Medulla oblongata (tissue), 1 donor: ENCODE measurements around the gene BBC3.
"Not testable (repeated sequence)": the region's sequence is repeated elsewhere in the genome, so short reads cannot be mapped to it uniquely, and the experiment has no call there.

ENCODE experiments used
- DNase-seq: peaks from one replicate; pipeline ENCODE4 v3.0.0-alpha.2; 2015; ENCODE audit errors: extremely low spot score

Gene BBC3, protein sequence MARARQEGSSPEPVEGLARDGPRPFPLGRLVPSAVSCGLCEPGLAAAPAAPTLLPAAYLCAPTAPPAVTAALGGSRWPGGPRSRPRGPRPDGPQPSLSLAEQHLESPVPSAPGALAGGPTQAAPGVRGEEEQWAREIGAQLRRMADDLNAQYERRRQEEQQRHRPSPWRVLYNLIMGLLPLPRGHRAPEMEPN

DNA sequence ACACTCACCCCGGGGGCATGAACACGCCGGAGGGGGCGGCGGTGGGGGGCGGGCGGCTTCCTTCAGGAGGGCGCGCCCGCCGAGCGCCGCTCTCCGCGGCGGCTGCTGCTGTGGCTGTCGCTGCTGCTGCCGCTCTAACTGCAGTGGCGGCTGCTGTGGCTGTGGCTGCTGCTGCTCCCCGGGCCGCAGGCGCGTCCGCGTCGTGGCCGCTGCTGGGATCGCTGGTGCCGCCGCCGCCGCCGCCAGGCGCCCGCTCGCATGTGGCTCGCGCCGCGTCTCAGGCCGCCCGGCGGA, at the start of gene BBC3:
Gene BBC3 (minus strand): TSS at position 279 of the 294 bp plus-strand sequence. CDS start 2,768 bp downstream, outside the sequence.
- no peak for DNase-seq

DNA sequence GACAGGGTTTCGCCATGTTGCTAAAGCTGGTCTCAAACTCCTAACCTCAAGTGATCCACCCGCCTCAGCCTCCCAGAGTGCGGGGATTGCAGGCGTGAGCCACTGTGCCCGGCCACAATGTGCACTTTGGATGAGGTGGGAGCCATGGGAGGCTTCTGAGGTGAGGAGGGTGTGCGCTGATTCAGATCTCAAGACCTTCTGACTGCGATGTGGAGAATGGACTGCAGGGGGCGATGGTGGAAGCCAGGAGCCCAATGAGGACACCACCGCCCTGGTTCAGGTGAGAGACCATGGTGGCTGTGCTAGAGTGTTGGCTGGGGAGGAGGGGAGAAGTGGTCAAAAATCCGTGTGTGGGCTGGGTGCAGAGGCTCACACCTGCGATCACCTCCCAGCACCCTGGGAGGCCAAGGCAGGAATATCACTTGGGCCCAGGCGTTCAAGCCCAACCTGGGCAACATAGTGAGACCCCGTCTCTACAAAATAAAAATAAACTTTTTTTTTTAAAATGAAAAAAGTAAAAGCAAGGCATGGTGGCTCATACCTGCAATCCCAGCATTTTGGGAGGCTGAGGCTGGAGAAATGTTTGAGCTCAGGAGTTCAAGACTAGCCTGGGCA, 49.3 kb upstream of the BBC3 start:
- DNase-seq: no peak

DNA sequence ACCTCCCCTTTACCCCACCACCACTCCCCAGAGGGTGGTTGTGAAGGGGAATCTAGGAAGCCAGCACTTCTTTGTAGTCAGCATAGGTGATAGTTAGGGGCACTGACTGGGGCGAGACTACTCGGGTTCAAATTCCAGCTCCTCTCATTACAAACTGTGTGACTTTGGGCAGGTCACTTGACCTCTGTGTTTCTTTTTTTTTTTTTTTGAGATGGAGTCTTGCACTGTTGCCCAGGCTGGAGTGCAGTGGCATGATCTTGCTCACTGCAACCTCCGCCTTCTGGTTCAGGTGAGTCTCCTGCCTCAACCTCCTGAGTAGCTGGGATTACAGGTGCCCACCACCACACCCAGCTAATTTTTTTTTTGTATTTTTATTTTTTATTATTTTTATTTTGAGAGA, 45.5 kb upstream of the BBC3 start:
- DNase-seq: not testable (repeated sequence)

DNA sequence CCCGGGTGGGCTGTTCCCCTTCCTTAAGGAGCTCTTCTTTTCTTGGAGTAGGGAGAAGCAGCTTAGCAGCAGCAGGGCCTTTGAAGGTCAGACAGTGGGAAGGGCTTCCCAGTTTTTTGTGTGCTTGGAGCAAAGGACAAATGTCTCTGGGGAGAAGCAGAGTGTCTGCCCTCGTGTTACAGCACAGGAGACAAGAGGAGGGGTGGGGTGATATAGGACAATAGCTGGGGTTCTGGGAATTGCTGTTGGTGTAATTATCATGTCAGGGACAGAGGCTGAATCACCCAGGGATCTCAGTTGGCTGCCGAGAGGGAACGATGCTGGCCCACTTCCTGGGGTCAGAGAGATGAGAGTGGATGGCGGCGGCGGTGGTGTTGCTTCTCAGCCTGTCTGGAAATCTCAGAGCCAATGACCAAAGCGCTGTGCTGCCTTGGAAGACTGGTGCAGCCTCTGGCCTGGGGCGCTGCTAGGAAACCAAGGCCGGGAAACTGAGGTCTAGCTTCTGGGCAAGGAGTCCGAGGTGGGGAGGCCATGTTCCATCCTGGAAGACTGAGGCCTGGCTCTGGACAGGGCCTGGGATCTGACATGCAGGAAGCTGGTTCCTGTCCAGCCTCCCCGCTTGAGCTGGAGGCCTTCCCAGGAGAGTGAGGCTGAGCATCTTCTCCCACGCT, 44.9 kb upstream of the BBC3 start:
- no peak for DNase-seq

DNA sequence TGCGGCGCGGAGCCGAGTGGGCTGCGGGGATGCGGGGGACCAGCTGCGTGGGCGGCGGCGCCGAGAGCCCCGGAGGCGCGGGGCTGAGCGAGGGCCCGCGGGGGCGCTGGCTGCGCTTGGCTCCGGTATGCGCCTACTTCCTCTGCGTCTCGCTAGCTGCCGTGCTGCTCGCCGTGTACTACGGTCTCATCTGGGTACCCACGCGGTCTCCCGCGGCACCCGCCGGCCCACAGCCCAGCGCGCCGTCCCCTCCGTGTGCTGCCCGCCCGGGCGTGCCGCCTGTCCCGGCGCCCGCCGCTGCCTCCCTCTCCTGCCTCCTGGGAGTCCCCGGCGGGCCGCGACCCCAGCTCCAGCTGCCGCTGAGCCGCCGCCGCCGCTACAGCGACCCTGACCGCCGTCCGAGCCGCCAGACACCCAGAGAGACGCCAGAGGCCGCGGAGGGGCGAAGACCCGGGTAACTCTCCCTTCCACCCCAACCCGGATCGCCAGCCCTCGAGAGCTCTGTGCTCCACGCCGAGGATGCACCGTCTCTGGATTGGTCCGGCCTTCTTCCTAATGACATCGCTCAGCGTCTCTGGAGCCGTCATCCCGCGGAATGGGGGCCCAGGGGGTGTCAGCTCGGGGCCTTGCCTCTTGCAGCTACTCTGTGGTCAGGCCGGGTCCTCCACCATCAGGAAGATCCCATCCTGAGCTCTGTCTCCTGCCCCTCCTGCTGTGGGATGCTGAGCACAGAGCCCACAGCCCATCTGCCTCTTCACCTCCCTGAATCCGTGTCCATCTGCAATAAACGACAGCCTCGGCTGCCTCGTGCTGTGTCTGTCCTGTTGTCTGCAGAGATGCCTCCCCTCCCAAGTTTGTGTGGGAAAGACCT, 44.1 kb upstream of the BBC3 start:
- DNase-seq: no peak

DNA sequence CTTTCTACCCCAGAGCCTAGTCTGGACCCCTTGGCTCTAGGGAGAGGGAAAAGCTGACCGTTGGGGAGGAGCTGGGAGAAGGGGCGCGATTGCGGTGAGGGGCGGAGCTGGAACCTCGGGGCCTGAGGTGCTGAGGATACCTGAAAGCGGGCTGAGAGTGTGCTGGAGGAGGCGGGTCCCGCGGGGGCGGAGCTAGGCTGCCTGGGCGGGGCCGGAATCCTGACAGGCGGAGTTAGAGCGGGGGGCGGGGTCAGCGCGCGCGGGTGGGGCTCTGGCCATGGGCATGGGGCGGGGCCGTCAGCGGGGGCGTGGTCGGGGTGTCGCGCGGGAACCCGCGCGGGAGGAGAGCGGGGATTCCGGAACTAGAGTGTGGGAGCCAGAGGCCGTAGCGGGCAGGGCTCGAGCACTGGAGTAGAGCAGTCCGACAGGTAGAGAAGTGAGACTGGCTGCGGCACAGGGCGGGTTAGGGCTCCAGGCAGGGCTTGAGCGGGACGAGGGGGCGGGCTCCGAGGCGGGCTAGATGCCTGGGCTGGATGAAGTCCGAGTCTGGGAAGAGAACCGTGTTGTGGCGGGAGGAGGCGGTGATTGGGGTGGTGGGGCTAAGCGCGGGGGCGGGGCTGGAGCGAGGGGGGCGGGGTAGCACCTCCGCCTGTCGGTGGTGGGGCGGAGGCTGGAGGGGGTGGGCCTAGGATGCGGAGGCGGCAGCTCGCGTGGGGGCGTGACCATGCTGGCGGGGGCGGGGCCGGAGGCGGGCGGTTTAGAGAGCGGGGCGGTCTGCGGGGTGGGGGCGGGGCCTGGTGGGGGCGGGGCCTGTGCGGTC, 43.3 kb upstream of the BBC3 start, which contains the start of gene INAFM1:
Gene INAFM1 (plus strand): TSS at position 815 of the 820 bp plus-strand sequence. CDS start 35 bp downstream, outside the sequence.
- peak; percentile 93 for DNase-seq

DNA sequence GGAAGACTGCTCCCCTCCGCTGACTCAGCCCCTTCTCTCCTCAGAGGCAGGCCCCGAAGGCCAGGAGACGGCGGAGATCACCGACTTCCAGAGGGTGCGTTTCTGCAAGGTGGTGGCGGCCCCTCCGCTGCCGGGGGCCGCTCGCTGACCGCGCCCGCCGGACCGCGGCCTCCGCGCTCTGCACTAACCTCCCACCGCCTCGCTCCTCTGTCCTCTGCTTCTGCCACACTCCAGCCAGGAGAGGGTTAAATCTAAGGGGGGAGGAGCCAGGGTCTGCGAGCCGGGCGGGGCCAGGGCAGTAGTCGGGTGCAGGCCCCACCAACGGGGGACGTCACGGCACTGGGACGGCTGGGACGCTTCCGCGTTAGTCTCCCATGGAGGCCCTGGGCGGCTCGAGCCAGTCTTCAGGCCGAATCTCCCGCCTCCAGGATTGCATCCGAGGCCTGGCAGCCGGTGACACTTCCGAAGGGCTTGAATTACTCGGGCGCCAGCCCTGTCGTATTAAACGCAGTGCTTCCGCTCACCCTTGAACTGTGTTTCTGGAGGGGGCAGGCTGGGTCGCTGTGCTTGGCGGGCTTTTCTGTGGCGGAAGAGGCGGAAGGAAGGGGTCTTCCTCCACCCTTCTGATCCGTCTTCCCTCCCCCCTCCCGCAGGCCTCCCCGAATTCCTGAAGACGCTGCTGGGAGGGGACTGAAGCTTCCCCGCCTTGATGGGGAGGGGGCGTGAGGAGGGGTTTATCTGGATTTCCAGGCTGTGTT, 42.5 kb upstream of the BBC3 start:
- DNase-seq: peak; percentile 92

DNA sequence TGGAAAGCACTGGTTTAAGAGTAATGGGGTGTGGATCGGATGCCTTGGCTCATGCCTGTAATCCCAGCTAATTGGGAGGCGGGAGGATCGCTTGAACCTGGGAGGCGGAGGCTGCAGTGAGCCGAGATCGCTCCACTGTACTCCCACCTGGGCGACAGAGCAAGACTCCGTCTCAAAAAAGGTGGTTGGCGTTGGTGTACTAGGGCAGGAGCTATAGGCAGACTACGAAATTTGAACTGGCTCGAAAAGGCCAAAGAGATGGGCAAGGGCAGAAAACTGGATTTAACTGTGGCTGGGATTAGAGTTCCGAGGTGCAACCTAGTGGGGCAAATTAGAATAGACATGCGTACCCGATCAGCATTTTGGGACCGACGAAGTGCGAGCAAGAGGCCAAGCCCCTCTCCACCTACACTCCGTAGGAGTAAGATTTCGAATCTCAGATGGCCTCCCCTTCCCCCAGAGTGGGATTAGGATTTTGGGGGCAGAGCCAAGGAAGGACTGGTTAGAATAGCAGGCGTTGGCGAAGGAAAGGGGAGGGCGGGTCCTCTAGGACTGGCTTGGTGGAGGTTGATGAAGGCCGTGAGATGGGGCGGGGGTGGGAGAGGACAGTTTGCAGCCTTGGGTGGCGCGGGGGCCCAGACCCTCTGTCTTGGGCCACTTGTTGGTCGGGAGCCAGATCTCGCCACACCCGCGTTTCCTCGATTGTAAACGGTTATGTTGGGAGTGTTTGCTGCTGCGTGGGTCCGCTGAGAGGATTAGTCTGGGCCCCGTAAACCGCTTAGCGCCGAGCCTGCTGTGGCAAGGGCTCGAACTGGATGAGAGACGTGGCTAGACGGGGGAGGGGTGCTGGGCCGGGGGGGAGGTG, 41.7 kb upstream of the BBC3 start:
- no peak for DNase-seq

DNA sequence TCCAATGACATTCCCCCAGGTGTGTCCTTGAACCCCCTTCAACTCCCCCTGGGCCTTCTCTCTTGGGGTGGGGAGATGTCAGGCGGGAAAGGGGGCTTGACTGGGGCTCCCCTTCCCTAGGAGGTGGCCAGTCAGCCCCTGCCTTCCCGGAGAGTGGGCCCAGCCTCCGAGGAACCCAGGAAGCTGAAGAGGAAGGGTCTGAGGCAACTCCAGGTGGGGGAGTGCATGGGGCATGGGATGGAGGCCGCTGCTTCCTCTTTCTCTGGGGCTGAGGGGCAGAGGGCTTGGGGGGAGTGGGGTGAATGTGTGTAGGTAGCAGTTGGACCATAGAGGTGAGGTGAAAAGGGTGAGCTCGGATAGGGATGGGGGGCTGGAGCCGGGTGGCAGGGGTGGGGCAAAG, 41.0 kb upstream of the BBC3 start:
- DNase-seq: no peak

DNA sequence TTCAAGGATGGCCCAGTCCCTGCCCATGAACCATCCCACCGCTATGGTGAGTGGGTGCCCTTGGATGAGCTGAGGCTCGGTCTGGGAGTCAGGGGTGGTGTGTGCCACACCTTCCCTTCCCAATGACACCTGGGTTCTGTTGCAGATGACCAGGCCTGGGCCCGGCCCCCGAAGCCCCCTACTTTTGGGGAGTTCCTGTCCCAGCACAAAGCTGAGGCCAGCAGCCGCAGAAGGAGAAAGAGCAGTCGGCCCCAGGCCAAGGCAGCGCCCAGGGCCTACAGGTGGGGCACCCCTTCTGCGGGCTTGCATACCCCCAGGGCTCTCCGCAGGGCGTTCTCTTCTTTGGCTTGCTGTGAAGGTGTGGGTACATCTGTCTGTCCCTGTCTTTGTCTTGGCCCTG, 39.4 kb upstream of the BBC3 start:
- DNase-seq: no peak

DNA sequence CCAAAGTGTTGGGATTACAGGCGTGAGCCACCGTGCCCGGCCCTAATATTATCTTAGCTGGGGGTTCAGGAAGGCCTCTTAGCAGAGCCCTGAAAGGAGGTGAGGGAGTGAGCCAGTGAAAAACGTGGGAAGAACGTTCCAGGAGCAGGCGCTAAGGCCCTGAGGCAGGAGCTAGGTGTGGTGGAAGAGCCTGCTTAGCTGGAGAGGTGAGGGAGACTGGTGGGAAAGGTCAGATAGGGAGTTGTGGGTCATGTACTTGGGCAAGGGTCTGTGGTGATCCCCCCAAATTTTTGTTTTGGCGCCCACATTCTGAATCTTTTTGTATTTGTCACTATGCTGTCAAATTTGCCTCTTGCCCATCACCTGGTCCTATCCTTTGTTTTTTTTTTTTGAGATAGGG, 38.6 kb upstream of the BBC3 start:
- no peak for DNase-seq

DNA sequence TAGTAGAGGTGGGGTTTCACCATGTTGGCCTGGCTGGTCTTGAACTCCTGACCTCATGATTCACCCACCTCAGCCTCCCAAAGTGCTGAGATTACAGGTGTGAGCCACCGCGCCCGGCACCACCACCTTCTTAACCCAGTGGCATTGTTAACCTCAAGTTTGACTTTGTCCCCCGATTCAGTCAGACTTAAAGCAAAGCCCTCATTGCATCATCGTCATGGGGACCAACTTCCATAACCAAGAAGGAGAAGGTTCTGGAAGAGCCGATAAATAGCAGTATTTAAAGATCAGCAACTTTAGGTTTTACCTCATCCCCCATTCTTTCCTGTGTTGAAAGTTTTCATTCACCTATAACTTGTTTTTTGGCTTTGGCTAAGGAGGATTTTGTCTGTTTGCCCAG, 37.0 kb upstream of the BBC3 start:
- no peak for DNase-seq

DNA sequence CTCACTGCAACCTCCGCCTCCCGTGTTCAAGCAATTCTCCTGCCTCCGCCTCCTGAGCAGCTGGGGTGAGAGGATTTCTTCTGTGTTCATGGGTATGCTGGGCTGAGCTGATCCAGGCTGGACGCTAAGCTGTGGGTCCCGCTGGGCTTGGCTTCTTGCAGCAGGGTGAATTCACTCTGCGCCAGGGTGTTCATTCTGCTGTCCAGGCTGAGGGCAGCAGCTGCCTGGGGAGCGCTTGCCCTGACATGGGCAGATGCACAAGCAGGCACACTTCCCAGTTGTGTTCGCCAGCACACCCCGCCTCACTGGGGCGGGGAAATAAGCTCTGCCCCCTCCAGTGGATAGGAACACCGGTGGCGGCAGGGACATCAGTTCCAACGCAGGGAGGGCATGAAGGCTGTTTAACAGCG, 36.4 kb upstream of the BBC3 start:
- peak; percentile 85 for DNase-seq

DNA sequence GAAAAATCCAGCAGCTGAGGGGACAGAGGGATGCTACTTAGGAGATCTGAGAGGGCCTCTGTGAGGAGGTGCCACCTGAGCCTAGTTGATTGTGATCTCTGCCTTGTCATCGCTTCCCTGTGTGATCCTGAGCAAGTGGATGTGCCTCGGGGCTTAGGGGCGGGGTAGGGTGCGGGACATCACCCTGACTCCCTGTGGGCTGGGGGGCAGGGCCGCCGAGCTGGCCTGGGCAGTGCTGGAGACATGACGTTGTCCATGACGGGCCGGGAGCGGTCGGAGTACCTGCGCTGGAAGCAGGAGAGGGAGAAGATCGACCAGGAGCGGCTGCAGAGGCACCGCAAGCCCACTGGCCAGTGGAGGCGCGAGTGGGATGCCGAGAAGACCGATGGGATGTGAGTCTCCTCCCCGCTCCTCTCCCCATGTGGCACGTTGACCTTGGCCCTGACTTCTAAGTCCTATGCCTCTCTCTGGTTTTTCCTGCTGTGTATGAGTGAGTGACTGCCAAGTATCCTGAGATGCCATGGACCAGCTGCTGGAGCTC, 35.5 kb upstream of the BBC3 start:
- DNase-seq: no peak

DNA sequence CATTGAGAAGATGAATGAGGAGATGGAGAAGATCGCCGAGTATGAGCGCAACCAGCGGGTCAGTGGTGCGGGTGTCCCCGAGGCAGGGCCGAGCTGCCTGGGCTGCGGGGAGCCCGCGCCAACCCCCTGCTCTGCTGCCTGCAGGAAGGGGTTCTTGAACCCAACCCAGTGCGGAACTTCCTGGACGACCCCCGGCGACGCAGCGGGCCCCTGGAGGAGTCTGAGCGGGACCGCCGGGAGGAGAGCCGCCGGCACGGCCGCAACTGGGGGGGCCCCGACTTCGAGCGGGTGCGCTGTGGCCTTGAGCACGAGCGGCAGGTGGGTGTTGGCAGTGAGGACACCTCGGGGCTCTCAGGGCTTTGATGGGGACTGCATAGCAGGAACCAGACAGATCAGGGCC, 33.6 kb upstream of the BBC3 start:
- no peak for DNase-seq

DNA sequence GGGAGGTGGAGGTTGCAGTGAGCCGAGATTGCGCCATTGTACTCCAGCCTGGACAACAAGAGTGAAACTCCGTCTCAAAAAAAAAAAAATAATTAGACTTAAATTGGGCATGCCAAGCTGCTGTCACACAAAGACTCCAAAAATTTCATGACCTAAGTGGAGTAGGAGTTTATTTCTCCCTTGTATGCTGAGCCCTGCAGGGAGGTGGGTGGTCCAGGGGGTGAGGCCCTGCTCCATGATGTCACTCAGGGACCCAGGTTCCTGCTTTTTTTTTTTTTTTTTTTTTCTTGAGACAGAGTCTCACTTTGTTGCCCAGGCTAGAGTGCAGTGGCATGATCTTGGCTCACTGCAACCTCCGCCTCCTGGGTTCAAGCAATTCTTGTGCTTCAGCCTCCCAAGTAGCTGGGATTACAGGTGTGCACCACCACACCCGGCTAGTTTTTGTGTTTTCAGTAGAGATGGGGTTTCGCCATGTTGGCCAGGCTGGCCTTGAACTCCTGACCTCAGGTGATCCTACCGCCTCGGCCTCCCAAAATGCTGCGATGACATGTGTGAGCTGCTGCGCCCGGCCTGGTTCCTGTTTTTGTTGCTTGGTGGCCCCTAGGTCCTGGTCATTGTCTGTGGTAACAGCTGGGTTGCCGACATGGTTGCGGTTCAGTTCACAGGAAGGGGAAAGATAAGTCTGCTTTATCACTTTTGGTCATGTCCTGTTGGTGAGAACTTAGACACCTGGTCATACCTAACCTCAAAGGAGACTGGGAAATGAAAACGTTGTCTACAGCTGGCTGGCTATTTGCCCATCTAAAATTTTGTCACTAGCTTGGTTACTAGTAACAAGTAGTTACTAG, 31.2 kb upstream of the BBC3 start:
- not testable (repeated sequence) for DNase-seq

DNA sequence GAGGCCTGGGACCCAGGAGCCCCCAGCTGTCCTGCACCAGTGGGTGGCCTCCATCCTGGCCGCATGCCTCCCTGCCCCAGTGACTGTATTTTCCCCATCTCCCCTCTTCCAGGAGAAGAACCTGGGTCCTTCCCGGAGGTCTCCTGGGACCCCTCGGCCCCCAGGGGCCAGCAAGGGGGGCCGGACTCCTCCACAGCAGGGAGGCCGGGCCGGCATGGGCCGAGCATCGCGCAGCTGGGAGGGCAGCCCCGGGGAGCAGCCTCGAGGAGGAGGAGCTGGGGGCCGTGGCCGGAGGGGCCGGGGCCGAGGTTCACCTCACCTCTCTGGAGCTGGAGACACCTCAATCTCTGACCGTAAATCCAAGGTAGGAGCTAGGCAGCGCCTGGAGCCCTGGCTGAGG, 29.5 kb upstream of the BBC3 start:
- no peak for DNase-seq

DNA sequence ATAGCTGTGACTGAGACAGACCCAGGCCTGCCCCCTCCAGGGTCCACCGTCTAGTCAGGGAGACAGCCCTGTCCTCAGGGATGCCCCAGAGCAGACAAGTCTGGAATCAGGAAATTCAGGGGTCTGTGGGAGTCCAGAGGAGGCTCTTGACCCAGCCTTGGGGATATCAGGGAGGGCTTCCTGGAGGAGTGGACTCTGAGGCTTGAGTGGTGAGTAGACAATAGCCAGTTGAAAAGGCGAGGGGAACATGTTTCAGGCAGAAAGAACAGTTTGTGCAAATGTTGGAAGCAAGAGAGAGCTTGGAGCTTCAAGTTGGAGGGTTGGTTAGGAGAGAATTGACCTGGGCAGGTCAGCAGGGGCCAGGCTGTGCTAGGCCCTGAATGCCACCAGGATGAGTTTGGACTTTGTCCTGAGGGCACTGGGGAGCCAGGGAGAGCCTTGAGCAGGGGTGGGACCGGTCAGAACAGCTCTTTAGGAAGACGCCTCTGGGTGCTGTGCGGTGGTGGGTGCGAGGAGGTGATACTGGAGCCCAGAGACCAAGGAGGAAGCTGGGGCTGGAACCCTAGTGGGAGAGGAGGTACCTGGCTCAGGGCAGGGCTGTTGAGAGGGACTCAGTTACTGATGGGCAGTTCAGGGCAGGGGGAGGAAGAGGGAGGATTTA, 28.0 kb upstream of the BBC3 start:
- no peak for DNase-seq
